Right atrium auricular region (tissue), 2 donors: ENCODE measurements around the gene EPB41L4A. TPM values are rescaled to one million over a fixed set of nuclear protein-coding genes. Genes with fewer than 3 reads are reported as not detected.

Experiments used
- DNase-seq: peaks from one replicate; pipeline ENCODE4 v3.0.0-alpha.2; 2019; ENCODE audit warnings: low spot score
- H3K27ac ChIP-seq, 2 donors: fragments of 200-600 bp; sonication (generic); 1 replicate in 1 of 2; 2 replicates in 1 of 2; pipeline ENCODE4 v1.5.1; 2016 to 2019
- H3K27me3 ChIP-seq, 2 donors: fragments of 200-600 bp; sonication (generic); one replicate each; pipeline versions ENCODE4 v1.5.1 to v1.6.0; 2017 to 2019
- H3K36me3 ChIP-seq: fragments of 200-600 bp; sonication (generic); one replicate; pipeline ENCODE4 v1.5.1; 2016
- H3K4me1 ChIP-seq, 2 donors: fragments of 200-600 bp; sonication (generic); one replicate each; pipeline versions ENCODE4 v1.5.1 to v1.6.0; 2017 to 2019
- H3K4me3 ChIP-seq, 2 donors: fragments of 200-600 bp; sonication (generic); 1 replicate in 1 of 2; 2 replicates in 1 of 2; pipeline ENCODE4 v1.5.1; 2017 to 2019; ENCODE audit warnings: mild to moderate bottlenecking in 1 of 2, moderate library complexity in 1 of 2
- H3K9me3 ChIP-seq, 2 donors: fragments of 200-600 bp; sonication (generic); one replicate each; pipeline ENCODE4 v1.5.1; 2019
- total RNA-seq, 2 donors: library from RNA; depleted of rRNA; stranded (reverse); fragments of >200 nt; gene quantifications; one replicate each; pipeline ENCODE4 v1.1.0, GENCODE V29; 2016
- TF ChIP-seq, protein P1 (sequence below), 2 donors: fragments of 200-600 bp; sonication (generic); IDR thresholded peaks; one replicate each; pipeline ENCODE4 v1.5.1; 2019; ENCODE audit warnings: antibody characterized with exemption in 2 of 2

Gene EPB41L4A
- total RNA-seq, 2 donors from 2014 or later = 13.8 to 17.9 TPM

DNA sequence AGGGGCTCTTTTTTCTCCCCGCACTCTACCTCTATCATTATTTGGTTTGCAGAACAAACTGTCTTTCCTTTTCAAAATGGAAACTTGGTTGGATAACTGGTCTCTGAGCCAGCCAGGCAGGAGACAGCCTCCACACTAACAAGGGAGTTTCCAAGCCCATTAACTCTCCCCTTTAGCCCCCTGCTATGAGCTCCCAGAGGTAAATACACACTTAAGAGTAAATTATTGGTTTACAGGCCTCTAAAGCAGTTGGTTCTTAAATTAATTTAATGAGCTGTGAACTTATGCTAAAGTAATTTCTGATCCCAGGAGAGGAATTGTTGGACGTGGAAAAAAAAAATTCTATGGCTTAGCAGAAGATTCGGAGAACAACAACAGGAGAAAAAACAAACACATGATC, 30.3 kb downstream of the EPB41L4A start:
- DNase-seq = no peak

GRCh38 chr5:112388074-112388473, 31.0 kb downstream of the EPB41L4A start:
- no peak for DNase-seq
- no peaks in the 10 kb centered on the region for H3K36me3 ChIP-seq
- H3K4me3 ChIP-seq = no peak overlapping the region
- H3K9me3 ChIP-seq = no peaks in the 10 kb centered on the region
- no peaks in the 10 kb centered on the region for H3K27me3 ChIP-seq
- TF ChIP-seq, protein P1, sequence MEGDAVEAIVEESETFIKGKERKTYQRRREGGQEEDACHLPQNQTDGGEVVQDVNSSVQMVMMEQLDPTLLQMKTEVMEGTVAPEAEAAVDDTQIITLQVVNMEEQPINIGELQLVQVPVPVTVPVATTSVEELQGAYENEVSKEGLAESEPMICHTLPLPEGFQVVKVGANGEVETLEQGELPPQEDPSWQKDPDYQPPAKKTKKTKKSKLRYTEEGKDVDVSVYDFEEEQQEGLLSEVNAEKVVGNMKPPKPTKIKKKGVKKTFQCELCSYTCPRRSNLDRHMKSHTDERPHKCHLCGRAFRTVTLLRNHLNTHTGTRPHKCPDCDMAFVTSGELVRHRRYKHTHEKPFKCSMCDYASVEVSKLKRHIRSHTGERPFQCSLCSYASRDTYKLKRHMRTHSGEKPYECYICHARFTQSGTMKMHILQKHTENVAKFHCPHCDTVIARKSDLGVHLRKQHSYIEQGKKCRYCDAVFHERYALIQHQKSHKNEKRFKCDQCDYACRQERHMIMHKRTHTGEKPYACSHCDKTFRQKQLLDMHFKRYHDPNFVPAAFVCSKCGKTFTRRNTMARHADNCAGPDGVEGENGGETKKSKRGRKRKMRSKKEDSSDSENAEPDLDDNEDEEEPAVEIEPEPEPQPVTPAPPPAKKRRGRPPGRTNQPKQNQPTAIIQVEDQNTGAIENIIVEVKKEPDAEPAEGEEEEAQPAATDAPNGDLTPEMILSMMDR (IDR thresholded peaks at IDR 0.05) = no peak
- no peak overlapping the region for H3K27ac ChIP-seq
- H3K4me1 ChIP-seq = peaks cover 0 to 31% of the 10 kb centered on the region in 2 donors

More for the DNA sequence above, 30.3 kb downstream of the EPB41L4A start:
- TF ChIP-seq, protein P1 (IDR thresholded peaks at IDR 0.05) = no peak
- no peak overlapping the region for H3K4me3 ChIP-seq
- H3K4me1 ChIP-seq = peaks cover 0 to 31% of the 10 kb centered on the region in 2 donors
- H3K27me3 ChIP-seq = no peaks in the 10 kb centered on the region
- H3K27ac ChIP-seq = no peak overlapping the region
- H3K9me3 ChIP-seq = no peaks in the 10 kb centered on the region
- H3K36me3 ChIP-seq = no peaks in the 10 kb centered on the region

DNA sequence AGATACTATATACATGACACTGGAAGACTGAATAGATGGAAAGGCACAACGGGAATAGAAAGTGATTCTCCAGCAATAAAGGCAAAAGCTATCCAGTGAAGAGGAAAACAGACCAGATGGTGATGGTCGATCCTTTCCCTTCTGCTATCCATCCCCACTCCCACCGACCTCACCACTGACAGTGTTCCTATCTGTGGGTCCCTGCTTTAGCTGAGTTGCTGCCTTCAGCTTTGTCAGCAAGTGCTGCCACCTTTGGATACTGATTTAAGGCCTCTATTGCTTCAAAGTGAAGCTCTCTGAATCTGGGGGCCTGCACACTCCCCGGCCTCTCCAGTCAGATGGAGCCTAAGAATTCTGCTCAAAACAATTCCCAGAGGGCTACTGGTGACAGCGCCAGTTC, 32.3 kb downstream of the EPB41L4A start:
- no peaks in the 10 kb centered on the region for H3K36me3 ChIP-seq
- TF ChIP-seq, protein P1 (IDR thresholded peaks at IDR 0.05) = no peak
- no peaks in the 10 kb centered on the region for H3K9me3 ChIP-seq
- no peak for DNase-seq
- H3K4me3 ChIP-seq = no peak overlapping the region
- H3K4me1 ChIP-seq = peaks cover 0 to 32% of the 10 kb centered on the region in 2 donors
- no peaks in the 10 kb centered on the region for H3K27me3 ChIP-seq
- no peak overlapping the region for H3K27ac ChIP-seq

- H3K9me3 ChIP-seq = no peaks in the 10 kb centered on the region
- no peaks in the 10 kb centered on the region for H3K27me3 ChIP-seq
- no peak for DNase-seq
- H3K27ac ChIP-seq = no peak overlapping the region
- TF ChIP-seq, protein P1 (IDR thresholded peaks at IDR 0.05) = no peak
- H3K4me3 ChIP-seq = no peak overlapping the region
- no peaks in the 10 kb centered on the region for H3K36me3 ChIP-seq
- H3K4me1 ChIP-seq = peaks cover 0 to 40% of the 10 kb centered on the region in 2 donors
These were observed 33.1 kb downstream of the EPB41L4A start for GRCh38 chr5:112385969-112386368.

DNA sequence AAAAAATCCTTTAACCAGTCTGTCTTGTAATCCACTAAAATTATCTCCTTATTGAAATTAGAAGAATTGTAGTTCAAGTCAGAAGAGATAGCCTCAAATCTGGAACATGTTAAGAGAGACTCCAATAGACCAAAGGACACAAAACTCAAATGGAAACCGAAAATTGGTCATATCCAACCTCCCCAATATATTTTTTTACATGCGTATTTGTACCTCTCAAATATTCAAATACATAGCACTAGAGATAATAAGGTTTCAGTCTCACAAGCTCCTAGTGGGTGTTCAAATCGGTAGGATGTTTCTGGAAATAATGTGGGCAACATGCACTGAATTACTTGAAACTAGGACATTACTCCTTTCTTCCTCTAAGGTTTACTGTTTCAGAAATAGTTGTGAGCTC, 33.5 kb downstream of the EPB41L4A start:
- H3K36me3 ChIP-seq = no peaks in the 10 kb centered on the region
- H3K4me3 ChIP-seq = no peak overlapping the region
- H3K27me3 ChIP-seq = no peaks in the 10 kb centered on the region
- H3K9me3 ChIP-seq = no peaks in the 10 kb centered on the region
- peaks cover 0 to 41% of the 10 kb centered on the region in 2 donors for H3K4me1 ChIP-seq
- DNase-seq = no peak
- TF ChIP-seq, protein P1 (IDR thresholded peaks at IDR 0.05) = no peak
- no peak overlapping the region for H3K27ac ChIP-seq

- TF ChIP-seq, protein P1 (IDR thresholded peaks at IDR 0.05) = no peak
- H3K27ac ChIP-seq = no peak overlapping the region
- no peaks in the 10 kb centered on the region for H3K9me3 ChIP-seq
- no peak overlapping the region for H3K4me3 ChIP-seq
- no peak for DNase-seq
- H3K4me1 ChIP-seq = peaks cover 0 to 39% of the 10 kb centered on the region in 2 donors
- no peaks in the 10 kb centered on the region for H3K36me3 ChIP-seq
- H3K27me3 ChIP-seq = no peaks in the 10 kb centered on the region
These were observed 34.6 kb downstream of the EPB41L4A start for GRCh38 chr5:112384523-112384922.
